HG03175 (cell line): ENCODE results near the gene RNASE11.

Experiments
- ATAC-seq: cut with Tn5 transposase; IDR thresholded peaks from one replicate; pipeline ENCODE4 v1.9.1; 2021; ENCODE audit warnings: mild to moderate bottlenecking, moderate library complexity; ENCODE audit not compliant: unreplicated experiment

The RNASE11 gene

DNA sequence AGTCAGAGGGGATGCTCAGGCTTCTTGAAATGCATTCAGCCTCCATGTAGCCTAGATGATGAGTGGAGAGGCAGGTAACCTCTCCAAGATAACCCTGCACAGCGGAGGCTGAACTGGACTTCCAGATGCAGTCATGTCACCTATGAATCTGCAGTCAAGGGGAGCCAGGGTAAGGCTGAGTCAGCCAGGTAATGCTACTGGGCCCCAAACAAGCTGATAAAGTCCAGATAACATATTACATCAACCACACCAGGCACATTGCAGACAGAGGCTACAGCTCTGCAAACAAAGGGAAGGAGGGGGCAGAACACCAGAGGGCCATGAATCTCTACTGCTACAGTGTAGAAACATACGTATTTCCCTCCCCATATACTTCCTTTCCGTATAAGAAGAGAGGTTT is 40.9 kb downstream of the RNASE11 start:
- no peak for ATAC-seq

DNA sequence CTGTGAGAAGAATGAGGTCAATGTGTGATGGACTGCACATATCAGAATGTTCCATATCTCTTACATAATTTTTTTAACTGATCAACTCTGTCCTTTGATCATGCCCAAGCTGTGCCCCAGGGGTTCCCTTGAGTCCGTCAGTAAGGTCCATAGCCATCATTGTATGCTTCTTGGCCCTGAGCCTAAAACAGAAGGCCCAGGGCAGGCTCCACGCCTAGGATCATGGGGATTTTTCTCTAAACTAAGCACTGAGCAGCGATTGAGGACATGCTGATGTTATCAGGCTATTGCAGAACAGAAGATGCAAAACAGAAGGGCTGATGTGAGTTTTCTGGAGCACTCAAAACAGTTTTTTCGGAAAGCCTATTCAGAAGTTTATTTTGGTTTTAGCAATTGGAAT is 47.9 kb downstream of the RNASE11 start:
- ATAC-seq, result no peak
